ENCODE data around the gene AP1S1.

The AP1S1 gene

DNA sequence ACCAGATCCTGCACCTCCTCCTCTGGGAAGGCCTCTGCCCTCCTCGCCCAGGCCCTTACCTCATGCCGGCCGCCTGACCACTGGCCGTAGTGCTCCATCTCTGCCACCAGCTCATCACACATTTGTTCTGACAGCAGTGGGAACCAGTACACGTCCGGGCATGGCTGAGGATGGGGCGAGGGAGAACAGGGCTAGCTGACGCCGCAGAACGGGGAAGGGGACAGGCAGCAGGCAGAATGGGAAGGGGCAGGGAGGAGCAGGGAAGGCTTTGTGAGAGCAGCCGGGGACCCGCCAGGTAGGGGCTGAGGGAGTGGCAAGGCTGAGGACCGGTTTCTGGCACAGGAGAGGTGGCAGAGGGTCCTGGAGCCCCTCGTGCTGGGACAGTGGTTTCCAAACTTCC is 54.5 kb downstream of the AP1S1 start:
- H3K79me2 ChIP-seq (ENCODE audit: control insufficient read depth, low read length): no peaks in the 10 kb centered on the region
- no peak overlapping the region for H3K4me3 ChIP-seq (ENCODE audit: low read length)
- H3K27me3 ChIP-seq (ENCODE audit: control insufficient read depth, low read length): no peaks in the 10 kb centered on the region
- no peaks in the 10 kb centered on the region for H3K9me2 ChIP-seq (replicated peaks; ENCODE audit: control insufficient read depth, low read length)
- H3K27ac ChIP-seq (ENCODE audit: low read depth, low read length): no peak overlapping the region
- TF ChIP-seq, protein P1, sequence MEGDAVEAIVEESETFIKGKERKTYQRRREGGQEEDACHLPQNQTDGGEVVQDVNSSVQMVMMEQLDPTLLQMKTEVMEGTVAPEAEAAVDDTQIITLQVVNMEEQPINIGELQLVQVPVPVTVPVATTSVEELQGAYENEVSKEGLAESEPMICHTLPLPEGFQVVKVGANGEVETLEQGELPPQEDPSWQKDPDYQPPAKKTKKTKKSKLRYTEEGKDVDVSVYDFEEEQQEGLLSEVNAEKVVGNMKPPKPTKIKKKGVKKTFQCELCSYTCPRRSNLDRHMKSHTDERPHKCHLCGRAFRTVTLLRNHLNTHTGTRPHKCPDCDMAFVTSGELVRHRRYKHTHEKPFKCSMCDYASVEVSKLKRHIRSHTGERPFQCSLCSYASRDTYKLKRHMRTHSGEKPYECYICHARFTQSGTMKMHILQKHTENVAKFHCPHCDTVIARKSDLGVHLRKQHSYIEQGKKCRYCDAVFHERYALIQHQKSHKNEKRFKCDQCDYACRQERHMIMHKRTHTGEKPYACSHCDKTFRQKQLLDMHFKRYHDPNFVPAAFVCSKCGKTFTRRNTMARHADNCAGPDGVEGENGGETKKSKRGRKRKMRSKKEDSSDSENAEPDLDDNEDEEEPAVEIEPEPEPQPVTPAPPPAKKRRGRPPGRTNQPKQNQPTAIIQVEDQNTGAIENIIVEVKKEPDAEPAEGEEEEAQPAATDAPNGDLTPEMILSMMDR (IDR thresholded peaks at IDR 0.05; ENCODE audit: low read depth, low read length, poor library complexity, severe bottlenecking): no peak
- no peak for TF ChIP-seq EZH2phosphoT487 (IDR thresholded peaks at IDR 0.05; ENCODE audit: borderline replicate concordance, low read length)
- no peaks in the 10 kb centered on the region for H3F3A ChIP-seq (ENCODE audit: control insufficient read depth, insufficient read depth)
- H4K20me1 ChIP-seq (ENCODE audit: control insufficient read depth, insufficient read depth, low read depth, low read length): no peaks in the 10 kb centered on the region
- no peak overlapping the region for H3K4me2 ChIP-seq (ENCODE audit: low read length)
- H3K9me3 ChIP-seq (ENCODE audit: control insufficient read depth, insufficient read depth, low read length): no peaks in the 10 kb centered on the region
- peaks cover 3% of the 10 kb centered on the region for H3K4me1 ChIP-seq (ENCODE audit: control insufficient read depth, low read length)
- H3K36me3 ChIP-seq (ENCODE audit: control insufficient read depth, low read length): no peaks in the 10 kb centered on the region; the same call in 1 of the 2 replicates

DNA sequence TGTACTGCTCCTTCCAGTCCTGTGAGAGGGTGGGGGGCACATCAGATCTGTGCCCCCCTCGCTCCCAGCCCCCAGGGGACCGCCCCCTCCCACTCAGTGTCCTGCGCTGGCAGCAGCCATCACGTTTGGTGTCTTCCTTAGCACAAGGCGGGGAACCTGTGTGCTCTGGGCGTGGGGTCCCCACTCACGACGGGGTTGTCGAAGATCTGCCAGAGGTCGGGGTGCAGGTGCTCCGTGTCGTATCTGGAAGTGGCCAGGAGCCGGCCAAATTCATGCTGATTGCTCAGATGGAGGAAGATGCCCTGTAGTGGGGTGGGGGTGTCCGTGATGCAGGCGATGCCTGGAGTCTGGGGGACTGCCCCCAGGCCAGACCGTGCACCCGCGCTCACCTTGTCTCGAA is 55.9 kb downstream of the AP1S1 start:
- Histone ChIP-seq H3K27me3 (ENCODE audit: control insufficient read depth, low read length) (no peaks in the 10 kb centered on the region), H3K4me2 (ENCODE audit: low read length) (no peak overlapping the region), H3K4me3 (ENCODE audit: low read length) (no peak overlapping the region), H3K4me1 (ENCODE audit: control insufficient read depth, low read length) (no peaks in the 10 kb centered on the region), H3K27ac (ENCODE audit: low read depth, low read length) (no peak overlapping the region), H3K9me3 (ENCODE audit: control insufficient read depth, insufficient read depth, low read length) (no peaks in the 10 kb centered on the region), H4K20me1 (ENCODE audit: control insufficient read depth, insufficient read depth, low read depth, low read length) (no peaks in the 10 kb centered on the region), H3K36me3 (ENCODE audit: control insufficient read depth, low read length) (no peaks in the 10 kb centered on the region; the same call in 1 of the 2 replicates), H3K79me2 (ENCODE audit: control insufficient read depth, low read length) (no peaks in the 10 kb centered on the region), H3K9me2 (replicated peaks; ENCODE audit: control insufficient read depth, low read length) (no peaks in the 10 kb centered on the region), H3F3A (ENCODE audit: control insufficient read depth, insufficient read depth) (no peaks in the 10 kb centered on the region)
- no peak for TF ChIP-seq EZH2phosphoT487 (IDR thresholded peaks at IDR 0.05; ENCODE audit: borderline replicate concordance, low read length)
- TF ChIP-seq, protein P1 (IDR thresholded peaks at IDR 0.05; ENCODE audit: low read depth, low read length, poor library complexity, severe bottlenecking): no peak

Data from DOHH2 (cell line).